H9 (cell line): ENCODE measurements around the gene TMEM51. TPM values are rescaled to one million over a fixed set of nuclear protein-coding genes. Genes with fewer than 3 reads are reported as not detected.

Experiments
- DNase-seq: peaks from one replicate; pipeline ENCODE4 v3.0.0-alpha.2; 2017
- H2AFZ ChIP-seq: one replicate; pipeline ENCODE4 v1.6.1; 2013; ENCODE audit warnings: mild to moderate bottlenecking, low read length, control low read depth, moderate library complexity
- H2AK5ac ChIP-seq: 2 replicates; pipeline ENCODE4 v1.6.1; 2013; ENCODE audit warnings: low read length, control low read depth, mixed read lengths; ENCODE audit not compliant: insufficient read length
- H2BK120ac ChIP-seq: one replicate; pipeline ENCODE4 v1.6.1; 2013; ENCODE audit warnings: low read depth, mild to moderate bottlenecking, low read length, control low read depth, inconsistent platforms; ENCODE audit not compliant: poor library complexity, severe bottlenecking
- H2BK12ac ChIP-seq: 2 replicates; pipeline ENCODE4 v1.6.1; 2013; ENCODE audit warnings: low read length, control low read depth, mixed read lengths, low read depth; ENCODE audit not compliant: insufficient read length
- H2BK15ac ChIP-seq: 2 replicates; pipeline ENCODE4 v1.6.1; 2013; ENCODE audit warnings: low read depth, low read length, control low read depth
- H2BK20ac ChIP-seq: one replicate; pipeline ENCODE4 v1.6.1; 2013; ENCODE audit warnings: low read depth, mild to moderate bottlenecking, low read length, control low read depth, inconsistent platforms; ENCODE audit not compliant: poor library complexity, severe bottlenecking
- H2BK5ac ChIP-seq: 2 replicates; pipeline ENCODE4 v1.6.1; 2013; ENCODE audit warnings: low read length, control low read depth, mixed read lengths; ENCODE audit not compliant: insufficient read length
- H3K14ac ChIP-seq: 2 replicates; pipeline ENCODE4 v1.6.1; 2013; ENCODE audit warnings: low read length, control low read depth; ENCODE audit not compliant: insufficient read depth
- H3K18ac ChIP-seq: 2 replicates; pipeline ENCODE4 v1.6.1; 2013; ENCODE audit warnings: low read depth, mild to moderate bottlenecking, mixed read lengths, low read length, control low read depth; ENCODE audit not compliant: insufficient read length
- H3K23ac ChIP-seq: 2 replicates; pipeline ENCODE4 v1.6.1; 2013; ENCODE audit warnings: low read length, control low read depth, mixed read lengths, low read depth; ENCODE audit not compliant: insufficient read length
- H3K23me2 ChIP-seq: 2 replicates; pipeline ENCODE4 v1.6.1; 2013; ENCODE audit warnings: low read depth, mild to moderate bottlenecking, mixed read lengths, low read length, control low read depth; ENCODE audit not compliant: insufficient read length, poor library complexity, severe bottlenecking
- H3K27ac ChIP-seq: 2 replicates; pipeline ENCODE4 v1.5.1; 2013; ENCODE audit warnings: low read length, control low read depth, mixed read lengths, low read depth; ENCODE audit not compliant: insufficient read length
- H3K27me3 ChIP-seq: 2 replicates; pipeline ENCODE4 v1.6.1; 2013; ENCODE audit warnings: low read length, control low read depth, inconsistent platforms; ENCODE audit not compliant: insufficient read depth
- H3K4ac ChIP-seq: 2 replicates; pipeline ENCODE4 v1.6.1; 2013; ENCODE audit warnings: low read depth, mild to moderate bottlenecking, control low read depth, inconsistent platforms, low read length, moderate library complexity
- H3K4me1 ChIP-seq: 2 replicates; pipeline ENCODE4 v1.6.1; 2013; ENCODE audit warnings: low read length, control low read depth, inconsistent platforms; ENCODE audit not compliant: insufficient read depth
- H3K4me2 ChIP-seq: 2 replicates; pipeline ENCODE4 v1.6.1; 2013; ENCODE audit warnings: low read length, control low read depth, mixed read lengths; ENCODE audit not compliant: insufficient read length, insufficient read depth
- H3K56ac ChIP-seq: 2 replicates; pipeline ENCODE4 v1.6.1; 2013; ENCODE audit warnings: low read depth, mild to moderate bottlenecking, mixed read lengths, low read length, control low read depth; ENCODE audit not compliant: insufficient read length
- H3K79me1 ChIP-seq: 2 replicates; pipeline ENCODE4 v1.6.1; 2013; ENCODE audit warnings: low read depth, mild to moderate bottlenecking, moderate library complexity, low read length, control low read depth, inconsistent platforms; ENCODE audit not compliant: insufficient read depth, poor library complexity, severe bottlenecking
- H3K79me2 ChIP-seq: 2 replicates; pipeline ENCODE4 v1.6.1; 2013; ENCODE audit warnings: low read length, control low read depth, inconsistent platforms; ENCODE audit not compliant: insufficient read depth
- H3K9ac ChIP-seq: 2 replicates; pipeline ENCODE4 v1.6.1; 2013; ENCODE audit warnings: low read length, control low read depth, mixed read lengths; ENCODE audit not compliant: insufficient read length; ENCODE audit errors: extremely low read depth
- H3K9me3 ChIP-seq: one replicate; pipeline ENCODE4 v1.6.1; 2013; ENCODE audit warnings: low read depth, low read length, inconsistent platforms; ENCODE audit not compliant: control insufficient read depth
- H3T11ph ChIP-seq: one replicate; pipeline ENCODE4 v1.6.1; 2013; ENCODE audit warnings: mild to moderate bottlenecking, low read length, control low read depth, inconsistent platforms
- H4K20me1 ChIP-seq: one replicate; pipeline ENCODE4 v1.6.1; 2013; ENCODE audit not compliant: control insufficient read depth, insufficient read length, insufficient read depth
- H4K5ac ChIP-seq: 2 replicates; pipeline ENCODE4 v1.6.1; 2013; ENCODE audit warnings: low read depth, mild to moderate bottlenecking, mixed read lengths, low read length, control low read depth; ENCODE audit not compliant: insufficient read length
- H4K8ac ChIP-seq: replicated peaks from 2 replicates; pipeline ENCODE4 v1.6.1; 2013; ENCODE audit warnings: low read length, control low read depth, mixed read lengths, low read depth; ENCODE audit not compliant: insufficient read length
- H4K91ac ChIP-seq: 2 replicates; pipeline ENCODE4 v1.6.1; 2013; ENCODE audit warnings: low read depth, mild to moderate bottlenecking, moderate library complexity, mixed read lengths, low read length, control low read depth; ENCODE audit not compliant: insufficient read length
- H3K27ac Mint-ChIP-seq, 3 experiments: 2 replicates in 2 of 3; 3 replicates in 1 of 3; pipeline ENCODE4 v1.8.0; 2020 to 2021; ENCODE audit warnings: mixed read lengths in 3 of 3, mild to moderate bottlenecking in 1 of 3, moderate library complexity in 1 of 3
- H3K27me3 Mint-ChIP-seq: 2 replicates; pipeline ENCODE4 v1.8.0; 2021; ENCODE audit warnings: low read depth, mild to moderate bottlenecking, moderate library complexity, mixed read lengths
- H3K36me3 Mint-ChIP-seq, 3 experiments: 2 replicates in 2 of 3; 3 replicates in 1 of 3; pipeline ENCODE4 v1.8.0; 2020 to 2021; ENCODE audit warnings: low read depth in 3 of 3, mixed read lengths in 3 of 3; ENCODE audit not compliant: insufficient read depth in 1 of 3
- H3K4me1 Mint-ChIP-seq, 2 experiments: 2 replicates each; pipeline ENCODE4 v1.8.0; 2020; ENCODE audit warnings: mixed read lengths in 2 of 2
- H3K4me3 Mint-ChIP-seq, 2 experiments: 2 replicates in 1 of 2; 3 replicates in 1 of 2; pipeline ENCODE4 v1.8.0; 2020 to 2021; ENCODE audit warnings: mild to moderate bottlenecking in 2 of 2, mixed read lengths in 2 of 2, moderate library complexity in 1 of 2
- H3K9me3 Mint-ChIP-seq, 2 experiments: 2 replicates in 1 of 2; 3 replicates in 1 of 2; pipeline ENCODE4 v1.8.0; 2020; ENCODE audit warnings: mild to moderate bottlenecking in 2 of 2, mixed read lengths in 2 of 2, moderate library complexity in 1 of 2
- CTCF ChIP-seq: fragments of 200-600 bp; sonication (generic); conservative IDR thresholded peaks from 3 replicates; pipeline ENCODE4 v1.8.0; 2021; ENCODE audit warnings: antibody characterized with exemption, mild to moderate bottlenecking
- WGBS: extraction: QIAGEN DNeasy Blood & Tissue Kit; methylation state at CpG from one replicate; pipeline ENCODE4 v1.1.7; 2013; ENCODE audit warnings: missing lambda C conversion rate, low lambda C conversion rate, mixed read lengths; ENCODE audit not compliant: insufficient read length; ENCODE audit errors: extremely low coverage; 5-methylcytosine and 5-hydroxymethylcytosine counted together
- total RNA-seq: library from RNA; stranded (reverse); gene quantifications from 2 replicates; pipeline ENCODE4 v1.2.1, GENCODE V29; 2021

The TMEM51 gene
- total RNA-seq, 1 experiment from 2014 or later, result 4.6 TPM

- Histone ChIP-seq H3K27ac (no peak overlapping the region), H3K27me3 (no peaks in the 10 kb centered on the region), H3K4ac (no peak overlapping the region), H2AFZ (no peak overlapping the region), H3K4me2 (no peak overlapping the region), H3K79me1 (no peaks in the 10 kb centered on the region), H2BK15ac (no peak overlapping the region), H4K91ac (no peak overlapping the region), H3K23ac (no peak overlapping the region), H2BK20ac (no peak overlapping the region), H3K79me2 (no peaks in the 10 kb centered on the region), H4K8ac (no peak overlapping the region), H2BK120ac (no peak overlapping the region), H3K18ac (no peak overlapping the region), H2BK5ac (no peak overlapping the region), H3K9me3 (no peaks in the 10 kb centered on the region), H2AK5ac (no peak overlapping the region), H3K9ac (no peak overlapping the region), H3T11ph (no peak overlapping the region), H3K23me2 (no peaks in the 10 kb centered on the region), H4K20me1 (no peaks in the 10 kb centered on the region), H3K4me1 (peaks cover 5% of the 10 kb centered on the region; the same call in 1 of the 2 replicates), H3K14ac (no peak overlapping the region), H2BK12ac (no peak overlapping the region), H3K56ac (no peak overlapping the region), H4K5ac (no peak overlapping the region)
- no peak for DNase-seq
- no peak for TF ChIP-seq CTCF
- H3K27ac Mint-ChIP-seq, result no peak overlapping the region
- no CpG with 5 or more reads among the region's 5 CpGs for WGBS
- no peaks in the 10 kb centered on the region for H3K36me3 Mint-ChIP-seq
- peaks cover 7 to 11% of the 10 kb centered on the region in 2 experiments for H3K4me1 Mint-ChIP-seq
- H3K4me3 Mint-ChIP-seq, result no peak overlapping the region
- H3K9me3 Mint-ChIP-seq, result no peaks in the 10 kb centered on the region
- peaks cover 6% of the 10 kb centered on the region for H3K27me3 Mint-ChIP-seq
Observed at GRCh38 chr1:15231714-15232201, 78.2 kb downstream of the TMEM51 start.
